Ishikawa (cell line): ENCODE results near the gene SRSF4.

ENCODE experiments used
- EP300 ChIP-seq: IDR thresholded peaks from 2 replicates; pipeline ENCODE4 v1.6.1; 2012; ENCODE audit warnings: borderline replicate concordance
- TF ChIP-seq, protein P1 (sequence below): IDR thresholded peaks from 2 replicates; pipeline ENCODE4 v1.6.1; 2012; ENCODE audit warnings: low read depth, mild to moderate bottlenecking

DNA sequence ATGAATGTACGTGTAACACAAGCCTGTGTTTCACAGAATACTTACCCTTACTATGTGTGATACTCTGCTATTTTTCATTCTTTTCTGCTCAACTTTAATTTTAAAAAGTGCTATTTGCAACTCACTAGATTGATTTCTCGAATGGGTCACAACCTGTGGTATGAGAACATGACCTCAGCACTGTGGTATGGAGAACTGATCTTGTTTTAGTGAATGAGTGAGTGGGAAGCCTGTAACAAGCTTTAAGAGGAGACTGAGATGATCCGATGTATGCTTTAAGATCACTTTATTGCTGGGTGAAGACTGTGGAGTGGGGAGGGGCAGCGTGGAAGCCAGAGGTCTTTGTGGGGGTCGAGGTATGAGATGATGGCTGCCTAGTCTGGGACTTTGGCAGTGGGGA is 27.5 kb upstream of the SRSF4 start:
- TF ChIP-seq, protein P1, sequence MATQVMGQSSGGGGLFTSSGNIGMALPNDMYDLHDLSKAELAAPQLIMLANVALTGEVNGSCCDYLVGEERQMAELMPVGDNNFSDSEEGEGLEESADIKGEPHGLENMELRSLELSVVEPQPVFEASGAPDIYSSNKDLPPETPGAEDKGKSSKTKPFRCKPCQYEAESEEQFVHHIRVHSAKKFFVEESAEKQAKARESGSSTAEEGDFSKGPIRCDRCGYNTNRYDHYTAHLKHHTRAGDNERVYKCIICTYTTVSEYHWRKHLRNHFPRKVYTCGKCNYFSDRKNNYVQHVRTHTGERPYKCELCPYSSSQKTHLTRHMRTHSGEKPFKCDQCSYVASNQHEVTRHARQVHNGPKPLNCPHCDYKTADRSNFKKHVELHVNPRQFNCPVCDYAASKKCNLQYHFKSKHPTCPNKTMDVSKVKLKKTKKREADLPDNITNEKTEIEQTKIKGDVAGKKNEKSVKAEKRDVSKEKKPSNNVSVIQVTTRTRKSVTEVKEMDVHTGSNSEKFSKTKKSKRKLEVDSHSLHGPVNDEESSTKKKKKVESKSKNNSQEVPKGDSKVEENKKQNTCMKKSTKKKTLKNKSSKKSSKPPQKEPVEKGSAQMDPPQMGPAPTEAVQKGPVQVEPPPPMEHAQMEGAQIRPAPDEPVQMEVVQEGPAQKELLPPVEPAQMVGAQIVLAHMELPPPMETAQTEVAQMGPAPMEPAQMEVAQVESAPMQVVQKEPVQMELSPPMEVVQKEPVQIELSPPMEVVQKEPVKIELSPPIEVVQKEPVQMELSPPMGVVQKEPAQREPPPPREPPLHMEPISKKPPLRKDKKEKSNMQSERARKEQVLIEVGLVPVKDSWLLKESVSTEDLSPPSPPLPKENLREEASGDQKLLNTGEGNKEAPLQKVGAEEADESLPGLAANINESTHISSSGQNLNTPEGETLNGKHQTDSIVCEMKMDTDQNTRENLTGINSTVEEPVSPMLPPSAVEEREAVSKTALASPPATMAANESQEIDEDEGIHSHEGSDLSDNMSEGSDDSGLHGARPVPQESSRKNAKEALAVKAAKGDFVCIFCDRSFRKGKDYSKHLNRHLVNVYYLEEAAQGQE, result no peak
- TF ChIP-seq EP300, result no peak
